DND-41 (cell line): ENCODE measurements around the gene CDC6.

Source experiments
- ATAC-seq: fragments of 200-7000 bp; cut with Tn5 transposase; 3 replicates; pipeline ENCODE4 v1.9.1; 2021; ENCODE audit warnings: low read depth; ENCODE audit not compliant: insufficient read depth
- DNase-seq: peaks from one replicate; pipeline ENCODE4 v3.0.0-alpha.2; 2020
- H2AFZ ChIP-seq: 2 replicates; pipeline ENCODE4 v1.6.0; 2012; ENCODE audit warnings: low read depth, low read length
- H3K27ac ChIP-seq: 2 replicates; pipeline ENCODE4 v1.5.1; 2012; ENCODE audit warnings: low read length, inconsistent platforms
- H3K27me3 ChIP-seq: fragments of 200-600 bp; sonication (generic); 2 replicates; pipeline ENCODE4 v1.6.0; 2012; ENCODE audit warnings: low read length, mild to moderate bottlenecking, inconsistent platforms; ENCODE audit not compliant: insufficient read depth, poor library complexity
- H3K36me3 ChIP-seq: 2 replicates; pipeline ENCODE4 v1.5.1; 2012; ENCODE audit warnings: low read length, inconsistent platforms; ENCODE audit not compliant: insufficient read depth
- H3K4me1 ChIP-seq: 2 replicates; pipeline ENCODE4 v1.5.1; 2012; ENCODE audit warnings: mild to moderate bottlenecking, low read length; ENCODE audit not compliant: insufficient read depth
- H3K4me2 ChIP-seq: 2 replicates; pipeline ENCODE4 v1.6.0; 2012; ENCODE audit warnings: mild to moderate bottlenecking, moderate library complexity, low read length, inconsistent platforms; ENCODE audit not compliant: insufficient read depth
- H3K4me3 ChIP-seq, 2 experiments: fragments of 200-600 bp in 1 of 2; shearing (Covaris generic) in 1 of 2; 2 replicates each; pipeline ENCODE4 v1.5.1; 2012 to 2016; ENCODE audit warnings: inconsistent platforms in 2 of 2, low read length in 2 of 2, mild to moderate bottlenecking in 2 of 2, low read depth in 1 of 2, moderate library complexity in 1 of 2
- H3K79me2 ChIP-seq: 2 replicates; pipeline ENCODE4 v1.6.0; 2012; ENCODE audit warnings: low read length, inconsistent platforms; ENCODE audit not compliant: insufficient read depth
- H3K9ac ChIP-seq: 2 replicates; pipeline ENCODE4 v1.6.0; 2012; ENCODE audit warnings: low read depth, mild to moderate bottlenecking, inconsistent platforms, low read length, moderate library complexity
- H3K9me3 ChIP-seq: 2 replicates; pipeline ENCODE4 v1.5.1; 2012; ENCODE audit warnings: low read length, moderate library complexity, mild to moderate bottlenecking, inconsistent platforms; ENCODE audit not compliant: insufficient read depth, severe bottlenecking
- H4K20me1 ChIP-seq: 2 replicates; pipeline ENCODE4 v1.6.0; 2012; ENCODE audit warnings: low read length; ENCODE audit not compliant: insufficient read depth
- CTCF ChIP-seq: IDR thresholded peaks from 2 replicates; pipeline ENCODE4 v1.5.1; 2012; ENCODE audit warnings: borderline replicate concordance, low read length, moderate library complexity, mild to moderate bottlenecking; ENCODE audit not compliant: poor library complexity, severe bottlenecking; ENCODE audit errors: extremely low read depth
- EZH2 ChIP-seq: IDR thresholded peaks from 3 replicates; pipeline ENCODE4 v1.6.1; 2012; ENCODE audit warnings: borderline replicate concordance, low read depth, mild to moderate bottlenecking, moderate library complexity, low read length, inconsistent platforms; ENCODE audit not compliant: severe bottlenecking

The CDC6 gene

DNA sequence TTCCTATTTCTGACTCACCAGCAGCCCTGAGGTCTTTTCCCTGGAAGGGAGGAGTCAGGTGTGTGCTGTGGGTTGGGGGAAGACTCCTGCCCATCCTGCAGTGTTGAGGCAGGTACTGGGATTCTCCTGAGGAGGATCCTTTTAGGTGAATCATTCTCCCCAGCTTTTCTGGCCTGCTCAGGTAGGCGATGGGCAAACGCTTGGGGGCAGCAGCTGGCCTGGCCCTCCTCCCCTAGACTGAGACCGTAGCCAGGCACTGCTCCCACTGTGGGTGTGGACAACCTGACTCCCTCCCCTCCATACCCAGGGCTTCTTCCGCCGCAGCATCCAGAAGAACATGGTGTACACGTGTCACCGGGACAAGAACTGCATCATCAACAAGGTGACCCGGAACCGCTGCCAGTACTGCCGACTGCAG lies 61.8 kb downstream of the CDC6 start:
- H3K27ac ChIP-seq = no peak overlapping the region
- peaks cover 5% of the 10 kb centered on the region; the same call in 1 of the 2 replicates for H4K20me1 ChIP-seq
- no peak overlapping the region for H3K9ac ChIP-seq
- ATAC-seq (no peak), DNase-seq (no peak)
- no peaks in the 10 kb centered on the region for H3K79me2 ChIP-seq
- no peaks in the 10 kb centered on the region for H3K27me3 ChIP-seq
- no peaks in the 10 kb centered on the region for H3K4me1 ChIP-seq
- H3K36me3 ChIP-seq = peaks cover 6% of the 10 kb centered on the region; the same call in 1 of the 2 replicates
- H3K4me2 ChIP-seq = no peak overlapping the region
- no peak for TF ChIP-seq EZH2
- TF ChIP-seq CTCF = no peak
- no peak overlapping the region for H2AFZ ChIP-seq
- no peak overlapping the region for H3K4me3 ChIP-seq
- H3K9me3 ChIP-seq = no peaks in the 10 kb centered on the region

- no peak overlapping the region for H3K4me3 ChIP-seq
- H3K4me1 ChIP-seq = no peaks in the 10 kb centered on the region
- H3K9me3 ChIP-seq = no peaks in the 10 kb centered on the region
- DNase-seq = no peak
- ATAC-seq = no peak
- no peaks in the 10 kb centered on the region for H4K20me1 ChIP-seq
- H3K27me3 ChIP-seq = no peaks in the 10 kb centered on the region
- H3K9ac ChIP-seq = no peak overlapping the region
- H3K4me2 ChIP-seq = no peak overlapping the region
- no peak overlapping the region for H2AFZ ChIP-seq
- TF ChIP-seq EZH2 (no peak), CTCF (no peak)
- no peak overlapping the region for H3K27ac ChIP-seq
- H3K79me2 ChIP-seq = no peaks in the 10 kb centered on the region
- peaks cover 6% of the 10 kb centered on the region; the same call in 1 of the 2 replicates for H3K36me3 ChIP-seq
These were observed 62.4 kb downstream of the CDC6 start for GRCh38 chr17:40349895-40350688.

GRCh38 chr17:40350689-40351358 lies 63.1 kb downstream of the CDC6 start:
- Histone ChIP-seq H3K4me1 (no peaks in the 10 kb centered on the region), H2AFZ (no peak overlapping the region), H3K9ac (no peak overlapping the region), H3K4me3 (no peak overlapping the region), H3K79me2 (no peaks in the 10 kb centered on the region), H3K27me3 (no peaks in the 10 kb centered on the region), H3K36me3 (peaks cover 11% of the 10 kb centered on the region), H3K27ac (no peak overlapping the region), H3K9me3 (no peaks in the 10 kb centered on the region), H3K4me2 (no peak overlapping the region), H4K20me1 (no peaks in the 10 kb centered on the region)
- DNase-seq (no peak), ATAC-seq (no peak)
- TF ChIP-seq EZH2 (no peak), CTCF (no peak)
